ENCODE data around the gene LCP1. TPM values are rescaled to one million over a fixed set of nuclear protein-coding genes. Genes with fewer than 3 reads are reported as not detected.

The LCP1 gene
- total and polyA plus RNA-seq, 9 of the 15 experiments (the other 6 are each of a cell fraction or from before 2014, with no cell fraction given), result 83.0 to 255 (median 163) TPM

- no peak for FAIRE-seq
- no peaks in the 10 kb centered on the region for H3K36me3 ChIP-seq (ENCODE audit: control insufficient read depth, insufficient read depth, low read length)
- no peaks in the 10 kb centered on the region; the same call in 1 of the 2 replicates for H3K9me3 ChIP-seq (replicated peaks; ENCODE audit: control insufficient read depth, insufficient read depth, low read depth, low read length)
- H3K9me1 ChIP-seq (ENCODE audit: control insufficient read depth, insufficient read depth, low read length), result no peaks in the 10 kb centered on the region
- in situ Hi-C loops (cut with MboI), result no loop called here
- no peaks in the 10 kb centered on the region for H3K27me3 ChIP-seq (ENCODE audit: control insufficient read depth in 2 of 2, insufficient read depth in 2 of 2, low read length in 2 of 2)
- WGBS (ENCODE audit: insufficient coverage, low coverage, missing lambda C conversion rate), result 41% methylated on average over 3 of the region's 3 CpGs
- no peaks in the 10 kb centered on the region for H3K79me2 ChIP-seq (ENCODE audit: control insufficient read depth, insufficient read depth, low read length)
- no peak overlapping the region for H3K27ac ChIP-seq (ENCODE audit: extremely low read depth, low read depth, low read length)
- peak overlapping the region; percentile 46; the same call in 1 of the 2 replicates for H2AFZ ChIP-seq (ENCODE audit: low read depth, low read length)
- POLR2A ChIA-PET, result interaction anchor here (1.0 kb wide), 1 partner anchor 10 kb away, joined by 3 read pairs; no protein-coding TSS in a partner anchor
- peak; percentile 30; the same call in 1 of the 2 replicates for TF ChIP-seq ZNF316 (IDR thresholded peaks at IDR 0.05)
- no peak for TF ChIP-seq GABPA (tag; conservative IDR thresholded peaks at IDR 0.05; ENCODE audit: low read depth)
- 0 out of 2 replicates have a peak, but pooled peaks have one; percentile 6 for TF ChIP-seq NFE2 (IDR thresholded peaks at IDR 0.05; ENCODE audit: low read depth)
- intact Hi-C loops (cut with micrococcal nuclease), result no loop called here
- no peaks in the 10 kb centered on the region for H4K20me1 ChIP-seq (replicated peaks; ENCODE audit: control insufficient read depth, insufficient read depth, low read length)
- H3K9ac ChIP-seq (ENCODE audit: insufficient read depth in 1 of 2, low read depth in 2 of 2, low read length in 2 of 2), result no peak overlapping the region
- no TSS peak for BruUV-seq (replicated peaks)
- CTCF ChIA-PET (ENCODE audit: low intra/inter-chr PET ratio), result no interaction called here
- H3K4me3 ChIP-seq, result no peak overlapping the region
- H3K4me2 ChIP-seq (ENCODE audit: insufficient read depth, low read length), result no peak overlapping the region
- DNase-seq (ENCODE audit: extremely low read depth in 1 of 4, low spot score in 3 of 4), result no peak
- peak; percentile 63 for ATAC-seq
- peaks cover 3 to 6% of the 10 kb centered on the region in 2 experiments; a peak in 3 of 5 replicates for H3K4me1 ChIP-seq (replicated peaks in 1 of 2; ENCODE audit: control insufficient read depth in 2 of 2, insufficient read depth in 2 of 2, low read length in 2 of 2)
These were observed 16.8 kb upstream of the LCP1 start for GRCh38 chr13:46198696-46199193.

DNA sequence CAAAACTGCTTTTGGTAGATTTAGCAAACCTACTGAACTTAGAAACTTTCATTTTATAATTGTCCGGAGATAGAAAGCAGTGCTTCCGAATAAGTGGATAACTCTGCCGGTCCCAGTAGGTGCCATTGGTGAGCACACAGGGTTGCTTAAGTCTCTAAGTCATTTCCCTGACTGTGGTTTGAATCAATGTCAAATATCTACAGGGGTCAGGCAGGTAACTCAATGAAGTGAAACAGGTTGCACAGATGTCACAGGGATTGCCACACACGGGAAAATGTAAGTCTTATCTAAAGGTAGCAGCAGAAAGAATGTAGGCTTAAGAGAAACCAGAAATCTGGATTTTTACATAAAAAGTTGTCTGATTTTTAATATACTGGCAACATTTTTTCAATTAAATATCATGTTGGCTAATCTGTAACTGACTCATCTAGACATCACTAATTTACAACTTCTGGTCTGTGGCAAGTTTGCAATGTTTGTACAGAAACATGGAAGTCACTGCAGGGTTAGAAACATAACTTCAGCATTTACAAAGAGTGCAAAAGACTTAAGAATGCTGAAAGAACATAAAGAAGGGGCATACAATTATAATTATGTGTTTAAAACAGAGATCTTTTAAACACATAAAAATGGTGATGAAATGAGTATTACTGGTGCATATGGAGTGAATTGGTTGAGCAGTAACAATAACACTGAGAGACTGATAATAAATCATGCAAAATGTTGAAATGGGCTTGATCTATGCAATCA lies 15.5 kb upstream of the LCP1 start:
- no peak overlapping the region for H3K27ac ChIP-seq (ENCODE audit: extremely low read depth, low read depth, low read length)
- no peak for ATAC-seq
- peaks cover 3 to 6% of the 10 kb centered on the region in 2 experiments; a peak in 3 of 5 replicates for H3K4me1 ChIP-seq (replicated peaks in 1 of 2; ENCODE audit: control insufficient read depth in 2 of 2, insufficient read depth in 2 of 2, low read length in 2 of 2)
- in situ Hi-C loops (cut with MboI) (no loop called here), intact Hi-C loops (cut with micrococcal nuclease) (no loop called here)
- ChIA-PET POLR2A (no interaction called here), CTCF (ENCODE audit: low intra/inter-chr PET ratio) (no interaction called here)
- no peaks in the 10 kb centered on the region for H4K20me1 ChIP-seq (replicated peaks; ENCODE audit: control insufficient read depth, insufficient read depth, low read length)
- H2AFZ ChIP-seq (ENCODE audit: low read depth, low read length), result no peak overlapping the region
- no peak overlapping the region for H3K4me3 ChIP-seq
- no peak overlapping the region for H3K4me2 ChIP-seq (ENCODE audit: insufficient read depth, low read length)
- H3K27me3 ChIP-seq (ENCODE audit: control insufficient read depth in 2 of 2, insufficient read depth in 2 of 2, low read length in 2 of 2), result no peaks in the 10 kb centered on the region
- FAIRE-seq, result no peak
- 52% methylated on average over 4 of the region's 4 CpGs for WGBS (ENCODE audit: insufficient coverage, low coverage, missing lambda C conversion rate)
- no peak overlapping the region for H3K9ac ChIP-seq (ENCODE audit: insufficient read depth in 1 of 2, low read depth in 2 of 2, low read length in 2 of 2)
- H3K9me1 ChIP-seq (ENCODE audit: control insufficient read depth, insufficient read depth, low read length), result no peaks in the 10 kb centered on the region
- H3K9me3 ChIP-seq (replicated peaks; ENCODE audit: control insufficient read depth, insufficient read depth, low read depth, low read length), result no peaks in the 10 kb centered on the region; the same call in 1 of the 2 replicates
- TF ChIP-seq CBFA2T3 (IDR thresholded peaks at IDR 0.05) (peak; percentile 31), IRF2 (CRISPR knock-in tag; IDR thresholded peaks at IDR 0.05) (no peak), PATZ1 (CRISPR knock-in tag; IDR thresholded peaks at IDR 0.05; ENCODE audit: borderline replicate concordance) (no peak)
- no peaks in the 10 kb centered on the region for H3K36me3 ChIP-seq (ENCODE audit: control insufficient read depth, insufficient read depth, low read length)
- no TSS peak for BruUV-seq (replicated peaks)
- DNase-seq (ENCODE audit: extremely low read depth in 1 of 4, low spot score in 3 of 4), result no peak
- no peaks in the 10 kb centered on the region for H3K79me2 ChIP-seq (ENCODE audit: control insufficient read depth, insufficient read depth, low read length)

Data from K562 (cell line).